HPDE6-E6E7 (cell line): Measurements from ENCODE around the gene ENKUR.
"Not testable (repeated sequence)": the region's sequence is repeated elsewhere in the genome, so short reads cannot be mapped to it uniquely, and the experiment has no call there.

ENCODE experiments used
- DNase-seq: peaks from one replicate; pipeline ENCODE4 v3.0.0; 2011; ENCODE audit warnings: missing footprints; ENCODE audit errors: extremely low spot score

The ENKUR gene

DNA sequence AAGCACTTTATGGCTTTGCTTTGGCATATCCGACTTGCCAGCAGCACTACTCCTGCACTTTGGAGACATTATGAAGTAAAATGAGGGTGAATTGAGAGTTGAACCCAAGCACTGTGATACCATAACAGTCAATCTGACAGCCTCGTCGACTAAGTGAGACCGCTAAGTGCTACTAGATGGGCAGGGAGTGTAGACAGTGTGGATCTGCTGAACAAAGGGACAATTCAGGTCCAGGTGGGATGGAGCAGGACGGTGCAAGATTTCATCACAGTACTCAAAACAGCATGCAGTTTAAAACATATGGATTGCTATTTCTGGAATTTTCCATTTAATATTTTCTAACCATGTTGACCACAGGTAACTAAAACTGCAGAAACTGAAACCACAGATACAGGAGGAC, 42.8 kb downstream of the ENKUR start:
- DNase-seq, result no peak

DNA sequence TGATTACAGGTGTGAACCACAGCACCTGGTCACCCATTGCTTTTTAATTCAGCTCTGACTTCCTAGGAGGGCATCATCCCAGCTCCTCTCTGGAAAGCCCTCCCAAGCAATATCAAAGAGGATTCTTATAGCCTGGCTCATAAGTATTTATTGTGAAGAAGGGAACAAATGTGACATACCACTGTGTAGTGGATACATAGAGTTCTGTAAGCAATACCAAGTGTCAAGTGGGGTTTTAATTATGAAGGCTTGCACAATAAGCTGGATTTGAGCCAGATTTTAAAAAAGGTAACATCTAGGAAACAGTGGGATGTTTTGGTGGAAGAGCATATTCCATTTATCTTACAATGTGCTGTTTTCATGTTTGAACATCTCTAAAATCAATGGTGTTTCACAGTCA, 44.6 kb downstream of the ENKUR start:
- no peak for DNase-seq

DNA sequence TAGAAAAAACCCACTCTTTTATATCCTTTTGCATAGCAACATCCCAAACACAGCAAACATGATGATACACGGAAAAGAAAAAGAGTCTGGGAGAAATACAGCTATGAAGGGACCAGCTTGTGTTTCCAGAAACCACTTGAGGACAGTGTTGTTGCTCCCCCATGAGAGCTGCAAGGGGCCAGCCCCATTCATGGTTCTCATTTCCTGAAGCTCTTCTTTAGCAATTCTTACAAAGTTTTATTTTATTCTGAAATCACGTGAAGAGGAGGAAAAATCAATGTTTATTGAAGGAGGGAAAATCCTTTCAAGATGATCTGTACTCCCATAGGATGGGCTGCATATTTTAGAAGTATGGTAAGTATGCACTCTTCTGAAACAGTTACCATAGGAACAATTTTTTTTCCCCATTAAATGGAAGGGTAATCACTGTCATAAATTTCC, 46.1 kb downstream of the ENKUR start:
- DNase-seq, result no peak

DNA sequence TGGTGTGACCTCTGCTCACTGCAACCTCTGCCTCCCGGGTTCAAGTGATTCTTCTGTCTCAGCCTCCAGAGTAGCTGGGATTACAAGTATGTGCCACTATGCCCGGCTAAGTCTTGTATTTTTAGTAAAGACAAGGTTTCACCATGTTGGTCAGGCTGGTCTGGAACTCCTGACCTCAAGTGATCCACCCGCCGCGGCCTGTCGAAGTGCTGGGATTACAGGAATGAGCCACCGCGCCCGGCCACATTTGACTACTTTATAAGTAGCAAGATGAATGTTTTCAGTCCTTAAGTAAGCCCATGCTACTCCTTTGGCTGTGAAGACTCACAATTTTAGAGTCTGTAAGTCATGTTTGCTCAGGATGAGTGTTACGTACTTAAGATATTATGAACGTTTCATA, 47.0 kb downstream of the ENKUR start:
- DNase-seq, result not testable (repeated sequence)

- no peak for DNase-seq
Measured at GRCh38 chr10:24968349-24968748, 47.6 kb downstream of the ENKUR start.

DNA sequence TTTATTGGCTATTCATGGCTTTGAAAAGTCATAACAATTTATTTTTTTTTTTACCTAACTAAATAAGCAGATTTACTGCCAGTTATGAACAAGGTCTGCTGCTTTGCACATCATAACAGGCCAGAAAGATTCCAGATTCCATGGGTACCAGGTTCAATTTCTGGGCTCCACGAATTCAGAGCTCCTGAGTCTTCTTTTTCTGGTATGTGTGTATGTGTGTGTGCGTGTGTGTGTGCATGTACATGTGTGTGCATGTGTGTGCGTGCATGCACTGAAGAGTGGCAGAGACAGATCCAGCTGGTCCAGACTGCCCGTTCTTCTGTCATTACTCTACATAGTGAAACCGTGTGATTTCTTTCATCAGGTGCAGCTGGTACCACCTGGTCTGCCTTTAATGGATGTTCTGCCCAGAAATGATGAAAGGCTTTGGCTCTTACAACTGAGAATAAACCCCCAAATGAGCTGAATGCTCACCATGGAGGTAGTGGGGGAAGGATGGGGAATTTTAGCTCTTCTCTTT, 48.9 kb downstream of the ENKUR start:
- no peak for DNase-seq

DNA sequence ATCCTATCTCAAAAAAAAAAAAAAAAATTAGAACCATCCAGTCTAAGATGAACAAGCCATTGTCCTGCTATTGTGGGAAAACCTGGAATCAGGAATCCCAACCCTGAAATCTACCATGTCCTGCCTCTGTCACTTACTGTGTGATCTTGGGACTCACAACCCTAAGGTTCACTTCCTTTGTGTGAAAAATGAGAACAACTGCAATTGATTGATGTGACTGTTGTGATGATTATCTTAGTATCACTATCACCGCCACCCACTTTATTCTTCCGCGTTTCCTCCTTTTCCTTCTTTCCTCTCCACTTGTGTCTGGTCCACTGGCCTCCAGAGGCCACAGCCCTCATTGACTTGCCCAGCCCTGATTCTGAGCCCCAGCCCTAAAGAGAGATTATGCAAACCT, 50.9 kb downstream of the ENKUR start:
- no peak for DNase-seq

DNA sequence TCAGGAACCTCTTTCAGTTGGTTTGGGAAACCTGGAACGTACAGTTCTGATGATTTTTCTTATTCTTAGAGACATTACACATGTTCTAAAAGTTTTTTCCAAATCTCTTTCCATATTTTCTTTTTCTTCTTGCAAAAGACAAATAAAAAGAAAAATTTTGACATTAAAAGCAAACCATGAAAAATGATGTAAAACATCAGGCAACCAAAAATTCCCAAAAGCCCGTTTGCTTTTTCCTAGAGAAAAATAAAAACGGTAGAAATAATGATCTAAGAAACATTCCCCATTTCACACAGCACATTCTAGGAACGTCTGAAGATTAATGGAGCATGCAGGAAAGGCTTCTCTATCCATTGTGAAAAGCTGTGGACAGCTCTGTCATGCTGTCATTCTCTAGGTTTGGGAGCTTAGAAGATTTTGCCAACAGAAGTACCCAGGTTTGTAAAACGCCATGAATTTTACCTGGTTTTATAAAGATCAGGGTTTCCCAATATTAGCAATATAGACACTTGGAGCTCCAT, 52.4 kb downstream of the ENKUR start:
- DNase-seq, result no peak

DNA sequence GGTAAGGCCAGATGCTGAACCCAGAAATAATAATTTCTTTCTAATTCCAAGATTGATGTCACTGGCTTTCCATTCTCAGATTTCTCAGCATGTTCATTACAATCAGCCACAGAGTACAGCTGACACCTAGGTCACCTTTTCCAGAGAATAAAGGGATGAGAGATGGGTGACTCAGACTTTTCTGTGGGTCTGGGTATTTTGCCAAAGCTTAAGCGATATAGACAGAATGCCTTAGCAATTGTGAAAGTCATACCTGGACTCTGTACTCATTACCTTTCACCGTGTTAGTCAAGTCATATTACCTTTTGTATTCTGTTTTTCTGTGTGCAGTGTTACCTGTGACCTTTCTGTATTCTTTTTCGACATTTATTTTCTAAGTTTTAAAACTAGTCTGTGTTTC, 53.0 kb downstream of the ENKUR start:
- no peak for DNase-seq

- DNase-seq, result no peak
Measured at GRCh38 chr10:24961582-24961981, 54.4 kb downstream of the ENKUR start.

- no peak for DNase-seq
Measured at GRCh38 chr10:24959382-24959730, 56.6 kb downstream of the ENKUR start.

DNA sequence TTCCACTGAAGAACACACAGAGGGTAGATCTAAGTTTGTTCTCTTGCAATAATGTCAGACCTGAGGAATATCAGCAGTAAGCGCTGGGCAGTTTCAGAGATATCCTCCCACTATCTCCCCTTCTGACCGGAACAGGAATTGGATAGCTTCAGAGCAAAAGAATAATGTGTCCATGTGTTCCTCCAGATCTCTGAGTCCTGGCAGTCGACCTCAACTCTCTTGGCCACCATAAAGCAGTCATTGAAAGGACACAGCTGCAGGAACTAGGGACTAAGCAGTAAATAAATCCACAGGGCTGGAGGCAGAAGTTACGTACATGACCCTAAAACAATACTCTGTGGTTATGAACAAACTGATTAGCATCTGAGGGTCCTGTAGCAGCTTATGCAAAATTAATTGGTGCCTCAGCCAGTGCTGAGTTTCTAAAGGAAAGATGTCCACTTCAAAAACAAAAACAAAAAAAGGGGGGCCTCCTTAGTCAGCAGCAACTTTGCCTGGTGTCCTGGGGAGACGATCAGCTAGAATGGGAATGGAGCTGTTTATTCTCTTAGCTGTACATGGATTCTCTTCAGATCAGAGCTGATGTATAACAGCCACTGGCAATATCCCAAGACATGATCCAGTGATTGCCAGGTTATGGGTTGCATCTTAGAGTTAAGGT, 57.1 kb downstream of the ENKUR start:
- DNase-seq, result no peak

- no peak for DNase-seq
Measured at GRCh38 chr10:24958091-24958720, 57.8 kb downstream of the ENKUR start.

- DNase-seq, result not testable (repeated sequence)
Measured at GRCh38 chr10:24957624-24958051, 58.3 kb downstream of the ENKUR start.

DNA sequence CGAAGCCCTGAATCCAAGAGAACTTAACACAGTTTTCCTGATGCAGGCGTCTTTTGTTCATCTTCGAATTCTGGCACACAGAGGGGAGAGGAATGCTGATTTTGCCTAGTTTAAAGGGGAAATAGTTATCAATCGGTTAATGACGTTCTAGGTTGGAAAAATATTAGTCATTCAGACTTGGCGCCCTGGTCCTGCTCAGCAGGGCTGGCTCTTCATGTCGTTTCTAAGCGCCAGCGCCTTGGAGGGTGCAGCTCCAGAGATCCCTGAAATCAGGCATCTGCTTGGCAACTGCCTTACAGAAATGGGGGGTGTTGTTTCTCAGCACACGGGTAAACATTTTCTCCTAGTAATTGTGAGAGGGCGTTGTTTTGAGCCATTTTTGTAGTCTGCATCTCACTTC, 62.3 kb downstream of the ENKUR start:
- no peak for DNase-seq

DNA sequence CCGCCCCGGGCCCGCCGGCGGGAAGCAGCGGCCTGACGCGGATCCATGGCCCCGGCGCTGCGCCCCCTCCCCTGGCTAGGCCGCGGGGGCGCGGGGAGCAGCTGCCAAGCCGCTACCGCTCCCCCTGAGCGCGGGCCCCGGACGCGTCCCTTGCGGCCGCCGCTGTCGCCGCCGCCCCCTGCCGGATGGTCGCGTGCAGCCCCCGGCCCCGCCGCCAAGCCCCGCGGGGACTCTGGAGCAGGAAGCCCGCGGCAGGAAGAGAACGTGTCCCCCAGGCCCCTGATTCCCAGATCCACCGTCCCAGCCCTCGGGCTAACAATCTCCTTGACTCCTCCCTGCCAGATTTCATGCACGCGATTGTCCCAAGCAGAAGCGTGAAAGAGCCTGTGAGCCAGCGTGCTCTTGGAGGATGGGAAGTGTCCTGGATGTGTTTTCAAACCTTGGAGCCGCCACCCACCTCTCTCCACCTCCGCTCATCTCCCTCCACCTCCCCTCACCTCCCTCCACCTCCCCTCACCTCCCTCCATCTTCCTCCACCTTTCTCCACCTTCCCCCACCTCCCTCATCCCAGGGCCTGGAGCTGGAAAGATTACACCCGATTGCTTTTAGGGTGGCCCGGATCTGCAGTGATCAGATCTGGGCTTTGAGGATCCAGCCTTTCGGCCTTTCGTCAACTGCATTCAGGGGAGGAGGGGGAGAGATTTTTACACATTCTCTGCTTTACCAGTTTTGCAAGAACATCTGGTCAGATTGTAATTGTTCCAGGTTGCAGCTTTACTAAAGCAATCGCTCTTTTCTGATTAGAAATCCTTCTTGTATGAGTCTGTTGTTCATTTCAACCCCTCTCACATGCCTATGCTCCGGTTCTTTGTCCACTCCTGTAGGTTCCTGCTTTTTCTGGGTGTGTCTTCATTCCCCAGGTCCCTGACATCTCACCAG, 63.0 kb downstream of the ENKUR start:
- DNase-seq, result no peak

GRCh38 chr10:24952143-24952706, 63.7 kb downstream of the ENKUR start, which contains the start of gene PRTFDC1:
PRTFDC1 (minus strand) TSS chr10:24952606; CDS start chr10:24952575, 31 bp downstream.
- DNase-seq, result no peak

DNA sequence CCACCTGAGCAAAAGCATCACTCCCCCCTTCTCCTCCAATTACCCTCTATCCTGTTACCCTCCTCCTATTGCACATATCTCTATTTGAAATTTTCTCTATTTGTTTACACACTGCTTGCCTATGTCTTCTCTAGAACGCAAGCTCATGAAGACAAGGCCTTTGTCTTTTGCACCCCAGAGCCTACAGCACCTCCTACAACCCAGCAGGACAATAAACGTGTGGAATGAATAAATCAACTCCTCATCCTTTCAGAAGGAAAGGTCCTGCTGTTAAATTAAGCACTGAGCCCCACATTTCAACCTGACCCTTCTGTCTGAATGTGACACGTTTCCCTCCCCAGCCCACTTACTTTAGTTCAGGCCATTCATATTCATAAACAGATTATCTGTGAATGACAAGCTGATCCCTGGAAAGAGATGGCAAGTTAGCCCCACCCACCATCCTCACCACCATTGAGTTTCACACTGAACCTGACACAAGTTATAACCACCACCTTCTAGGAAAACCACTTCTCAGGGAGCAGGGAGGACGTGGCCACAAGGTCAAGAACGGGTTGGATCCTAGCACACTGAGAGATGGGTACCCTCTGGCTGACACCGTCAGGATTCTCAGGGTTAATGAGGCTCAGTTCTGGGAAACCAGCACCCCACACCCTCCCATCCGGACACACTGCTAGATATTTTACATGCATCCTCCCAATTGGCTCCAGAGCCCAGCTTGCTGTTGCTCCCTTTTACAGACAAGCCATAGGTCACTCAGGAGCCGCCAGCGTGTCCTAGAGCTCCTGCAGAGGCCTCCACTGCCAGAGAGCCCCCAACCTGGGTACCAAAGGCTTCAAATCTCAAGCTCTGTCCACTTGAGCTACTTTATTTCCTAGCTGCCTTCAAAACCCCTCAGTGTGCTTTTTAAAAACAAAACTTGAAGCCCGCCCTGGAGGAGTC, 64.5 kb downstream of the ENKUR start:
- no peak for DNase-seq

GRCh38 chr10:24950439-24950838, 65.5 kb downstream of the ENKUR start:
- DNase-seq, result no peak

DNA sequence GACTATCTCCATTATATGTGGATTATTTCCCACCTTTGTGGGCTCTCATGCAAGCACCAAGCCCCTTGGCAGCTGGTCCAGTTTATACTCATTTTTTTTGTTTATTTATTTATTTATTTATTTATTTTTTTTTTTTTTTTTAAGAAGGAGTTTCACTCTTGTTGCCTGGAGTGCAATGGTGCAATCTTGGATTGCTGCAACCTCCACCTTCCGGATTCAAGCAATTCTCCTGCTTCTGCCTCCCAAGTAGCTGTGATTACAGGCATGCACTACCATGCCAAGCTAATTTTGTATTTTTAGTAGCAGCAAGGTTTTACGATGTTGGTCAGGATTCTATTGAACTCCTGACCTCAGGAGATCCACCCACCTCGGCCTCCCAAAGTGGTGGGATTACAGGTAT, 66.3 kb downstream of the ENKUR start:
- no peak for DNase-seq
